ENCODE results near the gene TRIM71.

DNA sequence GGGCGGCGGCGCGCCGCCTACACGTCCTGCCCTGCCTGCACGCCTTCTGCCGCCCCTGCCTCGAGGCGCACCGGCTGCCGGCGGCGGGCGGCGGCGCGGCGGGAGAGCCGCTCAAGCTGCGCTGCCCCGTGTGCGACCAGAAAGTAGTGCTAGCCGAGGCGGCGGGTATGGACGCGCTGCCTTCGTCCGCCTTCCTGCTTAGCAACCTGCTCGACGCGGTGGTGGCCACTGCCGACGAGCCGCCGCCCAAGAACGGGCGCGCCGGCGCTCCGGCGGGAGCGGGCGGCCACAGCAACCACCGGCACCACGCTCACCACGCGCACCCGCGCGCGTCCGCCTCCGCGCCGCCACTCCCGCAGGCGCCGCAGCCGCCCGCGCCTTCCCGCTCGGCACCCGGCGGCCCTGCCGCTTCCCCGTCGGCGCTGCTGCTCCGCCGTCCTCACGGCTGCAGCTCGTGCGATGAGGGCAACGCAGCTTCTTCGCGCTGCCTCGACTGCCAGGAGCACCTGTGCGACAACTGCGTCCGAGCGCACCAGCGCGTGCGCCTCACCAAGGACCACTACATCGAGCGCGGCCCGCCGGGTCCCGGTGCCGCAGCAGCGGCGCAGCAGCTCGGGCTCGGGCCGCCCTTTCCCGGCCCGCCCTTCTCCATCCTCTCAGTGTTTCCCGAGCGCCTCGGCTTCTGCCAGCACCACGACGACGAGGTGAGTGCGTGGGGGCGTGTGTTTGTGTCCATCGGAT, 602 bp downstream of the TRIM71 start:
- TF ChIP-seq, protein P1, sequence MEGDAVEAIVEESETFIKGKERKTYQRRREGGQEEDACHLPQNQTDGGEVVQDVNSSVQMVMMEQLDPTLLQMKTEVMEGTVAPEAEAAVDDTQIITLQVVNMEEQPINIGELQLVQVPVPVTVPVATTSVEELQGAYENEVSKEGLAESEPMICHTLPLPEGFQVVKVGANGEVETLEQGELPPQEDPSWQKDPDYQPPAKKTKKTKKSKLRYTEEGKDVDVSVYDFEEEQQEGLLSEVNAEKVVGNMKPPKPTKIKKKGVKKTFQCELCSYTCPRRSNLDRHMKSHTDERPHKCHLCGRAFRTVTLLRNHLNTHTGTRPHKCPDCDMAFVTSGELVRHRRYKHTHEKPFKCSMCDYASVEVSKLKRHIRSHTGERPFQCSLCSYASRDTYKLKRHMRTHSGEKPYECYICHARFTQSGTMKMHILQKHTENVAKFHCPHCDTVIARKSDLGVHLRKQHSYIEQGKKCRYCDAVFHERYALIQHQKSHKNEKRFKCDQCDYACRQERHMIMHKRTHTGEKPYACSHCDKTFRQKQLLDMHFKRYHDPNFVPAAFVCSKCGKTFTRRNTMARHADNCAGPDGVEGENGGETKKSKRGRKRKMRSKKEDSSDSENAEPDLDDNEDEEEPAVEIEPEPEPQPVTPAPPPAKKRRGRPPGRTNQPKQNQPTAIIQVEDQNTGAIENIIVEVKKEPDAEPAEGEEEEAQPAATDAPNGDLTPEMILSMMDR (IDR thresholded peaks at IDR 0.05), result no peak
- no peak for TF ChIP-seq EZH2 (IDR thresholded peaks at IDR 0.05; ENCODE audit: borderline replicate concordance, insufficient read depth, low read depth, low read length, poor library complexity, severe bottlenecking)
